ENCODE data around the gene GNG5. TPM values are rescaled to one million over a fixed set of nuclear protein-coding genes. Genes with fewer than 3 reads are reported as not detected.

The GNG5 gene
- total RNA-seq, 2 donors from 2014 or later, result 143 to 198 TPM

- no peak for TF ChIP-seq CTCF (IDR thresholded peaks at IDR 0.05)
- H3K27me3 ChIP-seq, result no peaks in the 10 kb centered on the region
- no peak overlapping the region for H3K27ac ChIP-seq
- H3K4me3 ChIP-seq, result no peak overlapping the region
- no peak for DNase-seq (ENCODE audit: low spot score)
- no peaks in the 10 kb centered on the region for H3K9me3 ChIP-seq
- H3K4me1 ChIP-seq, result peaks cover 0 to 31% of the 10 kb centered on the region in 2 donors
- H3K36me3 ChIP-seq, result peaks cover 15% of the 10 kb centered on the region
Observed at GRCh38 chr1:84481317-84481716, 25.1 kb downstream of the GNG5 start.

DNA sequence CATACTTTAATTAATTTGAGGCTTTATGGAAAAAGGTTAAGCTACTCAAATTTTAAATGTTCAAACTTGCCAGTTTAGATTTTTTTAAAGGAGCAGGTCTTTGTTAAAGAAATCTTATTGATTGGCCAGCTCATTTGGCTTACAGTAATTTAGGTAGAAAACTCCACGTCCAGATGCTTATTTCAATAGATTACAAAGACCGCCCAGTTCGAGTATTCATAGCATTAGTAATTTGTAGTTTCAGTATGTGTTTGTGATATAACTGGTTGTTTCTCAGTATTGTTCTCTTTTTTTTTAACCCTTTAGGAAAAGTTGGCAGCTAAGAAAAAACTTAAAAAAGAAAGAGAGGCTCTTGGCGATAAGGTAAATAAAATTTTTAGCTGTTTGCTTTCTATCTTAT lies 25.7 kb downstream of the GNG5 start:
- no peak for TF ChIP-seq CTCF (IDR thresholded peaks at IDR 0.05)
- DNase-seq (ENCODE audit: low spot score), result no peak
- Histone ChIP-seq H3K9me3 (no peaks in the 10 kb centered on the region), H3K4me1 (peaks cover 0 to 31% of the 10 kb centered on the region in 2 donors), H3K27ac (no peak overlapping the region), H3K4me3 (peak overlapping the region in 1 of 2 donors; percentile 82), H3K27me3 (no peaks in the 10 kb centered on the region), H3K36me3 (peaks cover 15% of the 10 kb centered on the region)

GRCh38 chr1:84479998-84480397 lies 26.4 kb downstream of the GNG5 start:
- TF ChIP-seq CTCF (IDR thresholded peaks at IDR 0.05), result no peak
- peak overlapping the region; percentile 82 to 97 for H3K4me3 ChIP-seq

GRCh38 chr1:84478876-84479868 lies 27.2 kb downstream of the GNG5 start, which contains the start of gene RPF1:
Gene RPF1 (plus strand): TSS chr1:84479266. CDS start chr1:84479282, 16 bp downstream.
- peak within 1 kb of the TSS; percentile 82 to 97 for H3K4me3 ChIP-seq
- peaks cover 10% of the 10 kb centered on the region for H3K36me3 ChIP-seq
- DNase-seq (ENCODE audit: low spot score), result peak; percentile 67
- H3K27ac ChIP-seq, result peak within 1 kb of the TSS; percentile 88 to 91
- no peaks in the 10 kb centered on the region for H3K27me3 ChIP-seq
- peaks cover 0 to 31% of the 10 kb centered on the region in 2 donors for H3K4me1 ChIP-seq
- no peaks in the 10 kb centered on the region for H3K9me3 ChIP-seq
- no peak for TF ChIP-seq CTCF (IDR thresholded peaks at IDR 0.05)

More at GRCh38 chr1:84479998-84480397, 26.4 kb downstream of the GNG5 start:
- Histone ChIP-seq H3K36me3 (peaks cover 11% of the 10 kb centered on the region), H3K9me3 (no peaks in the 10 kb centered on the region), H3K27ac (peak overlapping the region; percentile 88 to 91), H3K4me1 (peaks cover 0 to 31% of the 10 kb centered on the region in 2 donors), H3K27me3 (no peaks in the 10 kb centered on the region)
- DNase-seq (ENCODE audit: low spot score), result no peak

GRCh38 chr1:84476225-84476624 lies 30.2 kb downstream of the GNG5 start:
- no peak for TF ChIP-seq CTCF (IDR thresholded peaks at IDR 0.05)
- Histone ChIP-seq H3K27me3 (no peaks in the 10 kb centered on the region), H3K36me3 (no peaks in the 10 kb centered on the region), H3K9me3 (no peaks in the 10 kb centered on the region), H3K4me1 (peaks cover 0 to 19% of the 10 kb centered on the region in 2 donors), H3K4me3 (no peak overlapping the region), H3K27ac (no peak overlapping the region)
- DNase-seq (ENCODE audit: low spot score), result no peak

All from right atrium auricular region (tissue), 2 donors.